NCI-H226 (cell line): Measurements from ENCODE around the gene TRMT2A.

Experiments used
- DNase-seq: peaks from one replicate; pipeline ENCODE4 v3.0.0-alpha.2; 2015

TRMT2A gene

DNA sequence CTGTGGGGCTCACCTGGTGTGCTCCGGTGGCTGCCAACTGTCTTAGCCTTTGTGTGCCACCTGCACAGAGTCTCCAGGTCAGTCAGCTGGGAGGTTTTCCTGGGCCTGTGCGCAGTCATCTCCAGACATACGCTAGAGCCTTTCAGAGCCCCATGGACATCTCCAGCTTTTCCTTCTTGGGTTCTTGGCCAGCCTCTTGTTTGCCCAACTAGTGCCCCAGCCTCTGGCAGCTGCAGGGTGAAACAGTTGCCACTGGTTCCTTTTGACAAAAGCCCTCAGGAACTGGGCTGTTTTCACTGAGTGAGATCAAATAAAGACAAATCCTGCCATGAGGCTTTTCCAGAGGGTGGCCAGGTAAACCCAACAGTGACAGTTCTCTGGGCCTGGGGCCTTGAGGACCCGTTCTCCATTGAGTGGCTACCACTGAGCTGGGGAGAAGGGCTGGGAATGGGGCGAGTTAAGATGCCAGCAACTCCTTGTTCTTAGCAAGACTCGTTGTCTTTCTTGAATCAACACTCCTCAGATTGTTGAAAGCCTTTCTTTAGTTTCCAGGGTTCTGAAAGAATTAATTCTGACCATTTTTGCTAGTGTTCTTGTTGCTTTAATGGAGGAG, 17.8 kb downstream of the TRMT2A start:
- DNase-seq, result no peak

DNA sequence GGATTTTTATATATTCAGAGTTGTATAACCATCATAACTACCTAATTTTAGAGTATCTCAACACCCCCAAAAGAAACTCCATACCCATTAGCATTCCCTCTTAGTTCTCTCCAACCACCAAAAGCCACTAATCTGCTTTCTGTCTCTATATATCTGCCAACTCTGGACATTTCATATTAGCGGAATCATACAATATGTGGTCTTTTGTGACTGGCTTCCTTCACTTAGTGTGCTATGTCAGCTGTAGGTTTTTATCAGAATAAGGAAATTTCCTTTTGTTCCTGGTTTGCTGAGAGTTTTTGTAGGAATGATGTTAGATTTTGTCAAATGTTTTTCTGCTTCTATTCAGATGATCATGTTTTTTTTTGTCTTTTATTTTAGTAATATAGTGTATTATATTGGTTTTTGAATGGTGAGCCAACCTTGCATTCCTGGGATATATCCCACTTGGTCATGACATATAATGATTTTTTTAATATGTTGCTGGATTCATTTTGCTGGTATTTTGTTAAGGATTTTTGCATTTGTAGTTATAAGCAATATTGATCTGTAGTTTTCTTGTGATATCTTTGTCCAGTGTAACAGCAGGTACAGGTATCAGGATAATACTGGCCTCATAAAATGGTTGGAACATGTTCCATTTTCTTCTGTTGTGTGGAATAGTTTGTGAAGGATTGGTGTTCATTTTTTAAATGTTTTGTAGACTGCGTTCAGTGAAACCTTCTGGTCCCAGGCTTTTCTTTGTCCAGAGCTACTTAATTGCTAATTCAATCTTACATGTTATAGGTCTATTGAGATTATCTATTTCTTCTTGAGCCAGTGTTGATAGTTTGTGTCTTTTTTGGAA, 20.2 kb downstream of the TRMT2A start:
- no peak for DNase-seq

GRCh38 chr22:20095521-20095920, 21.5 kb downstream of the TRMT2A start:
- no peak for DNase-seq

GRCh38 chr22:20094197-20094807, 22.7 kb downstream of the TRMT2A start:
- no peak for DNase-seq

- DNase-seq, result no peak
Observed at GRCh38 chr22:20093418-20094196, 23.4 kb downstream of the TRMT2A start.

- DNase-seq, result no peak
Observed at GRCh38 chr22:20092477-20092854, 24.6 kb downstream of the TRMT2A start.

- DNase-seq, result no peak
Observed at GRCh38 chr22:20091690-20092476, 25.1 kb downstream of the TRMT2A start.

DNA sequence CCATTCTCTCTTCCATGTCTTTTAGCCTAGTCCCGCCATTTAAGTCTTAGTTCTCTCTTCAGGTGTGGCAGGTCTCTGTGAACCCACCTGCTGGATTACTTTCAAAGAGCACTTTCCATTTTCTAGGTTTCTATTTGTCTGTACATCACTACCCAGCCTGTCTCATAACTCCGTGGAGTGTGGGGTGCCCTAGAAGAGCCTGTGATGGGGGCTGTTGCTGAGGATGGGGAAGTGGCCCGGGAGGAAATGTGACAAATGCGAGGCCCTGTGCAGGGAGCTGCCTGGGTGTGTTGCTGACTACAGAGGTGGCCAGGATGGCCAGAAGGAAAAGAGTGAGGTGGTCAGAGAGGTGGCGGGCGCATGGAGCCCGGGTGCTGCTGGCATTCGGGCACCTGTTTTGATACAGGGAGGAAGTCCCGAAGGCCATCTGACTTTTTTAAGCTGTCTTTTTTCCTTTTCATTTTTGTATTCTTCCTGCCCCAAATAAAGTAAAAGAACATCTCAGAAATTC, 26.2 kb downstream of the TRMT2A start:
- no peak for DNase-seq

DNA sequence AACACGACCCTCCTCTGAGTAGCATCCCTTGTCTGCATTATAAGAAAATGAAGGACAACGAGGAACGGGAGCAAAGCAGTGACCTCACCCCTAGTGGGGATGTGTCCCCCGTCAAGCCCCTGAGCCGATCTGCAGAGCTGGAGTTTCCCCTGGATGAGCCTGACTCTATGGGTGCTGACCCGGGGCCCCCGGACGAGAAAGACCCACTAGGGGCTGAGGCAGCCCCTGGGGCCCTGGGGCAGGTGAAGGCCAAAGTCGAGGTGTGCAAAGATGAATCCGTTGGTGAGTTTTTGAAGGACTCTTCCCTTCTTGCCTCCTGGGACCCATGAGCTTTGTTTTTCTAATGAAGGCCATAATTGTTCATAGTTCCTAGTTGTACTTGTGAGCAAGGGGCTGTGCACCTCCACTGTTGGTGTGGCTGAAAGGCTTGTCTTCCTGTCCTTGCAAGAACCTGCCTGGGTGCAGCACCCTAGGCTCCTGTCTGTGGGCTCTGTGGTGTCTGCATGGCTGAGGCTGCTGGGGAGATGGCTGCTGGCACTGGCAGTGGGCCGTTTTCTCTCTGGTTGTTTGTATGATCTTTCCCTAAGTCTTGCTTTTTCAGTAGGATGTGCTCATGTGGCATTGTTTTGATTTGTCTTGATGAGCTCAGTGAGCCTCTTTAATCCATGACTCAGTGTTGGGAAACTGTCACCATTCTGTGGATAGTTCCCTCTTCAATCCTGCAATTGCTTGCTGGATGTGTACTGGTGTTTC, 26.9 kb downstream of the TRMT2A start:
- DNase-seq, result no peak

- DNase-seq, result no peak
Observed at GRCh38 chr22:20089226-20089976, 27.6 kb downstream of the TRMT2A start.

DNA sequence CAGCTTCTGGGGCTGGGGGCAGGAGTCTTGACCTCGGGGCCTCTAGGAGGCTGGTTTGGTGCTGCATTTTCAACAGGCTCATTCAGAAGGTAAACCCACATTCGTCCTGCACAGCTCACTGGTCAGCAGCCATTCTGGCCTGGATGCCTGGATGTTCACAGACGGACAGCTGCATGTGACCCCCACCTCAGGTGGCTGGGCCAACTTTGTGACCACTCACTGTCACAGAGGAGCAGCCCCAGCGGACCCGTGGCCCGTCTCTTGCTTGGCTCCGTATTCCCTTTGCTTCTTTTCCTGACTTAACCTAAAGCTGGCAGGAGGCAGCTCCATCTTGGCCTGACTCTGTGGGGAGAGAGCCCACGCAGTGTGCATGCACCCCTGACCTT, 28.8 kb downstream of the TRMT2A start:
- no peak for DNase-seq

GRCh38 chr22:20087319-20088262, 29.4 kb downstream of the TRMT2A start:
- no peak for DNase-seq

GRCh38 chr22:20086763-20087162, 30.3 kb downstream of the TRMT2A start:
- DNase-seq, result no peak

DNA sequence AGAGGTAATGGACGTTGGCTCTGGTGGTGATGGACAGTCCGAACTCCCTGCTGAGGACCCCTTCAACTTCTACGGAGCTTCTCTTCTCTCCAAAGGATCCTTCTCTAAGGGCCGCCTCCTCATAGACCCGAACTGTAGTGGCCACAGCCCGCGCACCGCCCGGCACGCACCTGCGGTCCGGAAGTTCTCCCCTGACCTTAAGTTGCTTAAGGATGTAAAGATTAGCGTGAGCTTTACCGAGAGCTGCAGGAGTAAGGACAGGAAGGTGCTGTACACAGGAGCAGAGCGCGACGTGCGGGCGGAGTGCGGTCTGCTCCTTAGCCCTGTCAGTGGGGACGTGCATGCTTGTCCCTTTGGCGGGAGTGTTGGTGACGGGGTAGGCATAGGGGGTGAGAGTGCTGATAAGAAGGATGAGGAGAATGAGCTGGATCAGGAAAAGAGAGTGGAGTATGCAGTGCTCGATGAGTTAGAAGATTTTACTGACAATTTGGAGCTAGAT, 30.9 kb downstream of the TRMT2A start:
- DNase-seq, result no peak

GRCh38 chr22:20085651-20086050, 31.4 kb downstream of the TRMT2A start:
- no peak for DNase-seq

- DNase-seq, result no peak
Observed at GRCh38 chr22:20084547-20085413, 32.2 kb downstream of the TRMT2A start.

DNA sequence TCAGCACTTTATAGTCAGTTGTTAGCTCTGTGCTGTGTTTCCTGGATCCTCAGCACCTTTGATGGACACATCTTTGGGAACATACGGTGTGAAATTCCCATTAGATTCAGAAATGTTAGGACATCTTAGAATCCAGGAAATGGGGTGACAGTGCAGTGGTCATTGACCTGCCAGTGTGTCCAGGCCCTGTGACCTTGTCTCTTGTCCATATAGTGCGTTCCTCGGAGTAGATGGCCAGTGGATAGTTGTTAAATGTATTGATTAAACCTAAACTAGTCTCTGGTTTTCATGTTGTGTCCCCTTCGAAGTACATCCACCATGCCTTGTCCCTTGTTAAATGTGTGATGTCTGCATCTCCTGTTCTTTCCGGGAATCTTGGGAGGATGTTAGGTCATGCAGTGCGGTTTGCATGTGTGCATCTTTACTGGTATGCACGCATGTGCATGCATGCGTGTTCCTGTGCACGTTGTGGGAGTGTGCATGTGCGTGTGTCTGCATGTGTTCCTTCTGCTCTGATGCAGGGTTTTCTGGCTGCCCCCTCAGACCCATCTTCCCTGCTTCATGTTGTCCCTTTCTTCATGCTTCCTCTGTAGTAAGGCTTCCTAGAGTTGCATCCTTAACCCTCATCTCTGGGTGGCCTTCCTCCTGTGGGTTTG, 33.0 kb downstream of the TRMT2A start:
- DNase-seq, result no peak
